GM18499 (cell line): ENCODE measurements around the gene RAD54L.
"Not testable (repeated sequence)": the region's sequence is repeated elsewhere in the genome, so short reads cannot be mapped to it uniquely, and the experiment has no call there.

Source experiments
- ATAC-seq: cut with Tn5 transposase; IDR thresholded peaks from one replicate; pipeline ENCODE4 v1.9.1; 2021; ENCODE audit warnings: moderate number of reproducible peaks; ENCODE audit not compliant: insufficient read depth, unreplicated experiment

Gene RAD54L

DNA sequence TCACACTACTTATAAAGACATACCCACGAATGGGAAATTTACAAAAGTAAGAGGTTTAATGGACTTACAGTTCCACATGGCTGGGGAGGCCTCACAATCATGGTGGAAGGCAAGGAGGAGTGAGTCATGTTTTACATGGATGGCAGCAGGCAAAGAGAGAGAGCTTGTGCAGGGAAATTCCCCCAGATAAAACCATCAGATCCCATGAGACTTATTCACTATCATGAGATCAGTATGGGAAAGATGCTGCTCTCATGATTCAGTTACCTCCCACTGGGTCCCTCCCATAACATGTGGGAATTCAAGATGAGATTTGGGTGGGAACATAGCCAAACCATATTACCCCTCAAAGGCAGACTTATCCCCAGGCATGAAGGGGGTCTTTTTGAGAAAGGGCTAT, 8.7 kb upstream of the RAD54L start:
- not testable (repeated sequence) for ATAC-seq

DNA sequence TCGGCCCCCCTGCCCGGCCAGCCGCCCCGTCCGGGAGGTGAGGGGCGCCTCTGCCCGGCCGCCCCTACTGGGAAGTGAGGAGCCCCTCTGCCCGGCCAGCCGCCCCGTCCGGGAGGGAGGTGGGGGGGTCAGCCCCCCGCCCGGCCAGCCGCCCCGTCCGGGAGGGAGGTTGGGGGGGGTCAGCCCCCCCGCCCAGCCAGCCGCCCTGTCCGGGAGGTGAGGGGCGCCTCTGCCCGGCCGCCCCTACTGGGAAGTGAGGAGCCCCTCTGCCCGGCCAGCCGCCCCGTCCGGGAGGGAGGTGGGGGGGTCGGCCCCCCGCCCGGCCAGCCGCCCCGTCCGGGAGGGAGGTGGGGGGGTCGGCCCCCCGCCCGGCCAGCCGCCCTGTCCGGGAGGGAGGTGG, 5.8 kb upstream of the RAD54L start:
- not testable (repeated sequence) for ATAC-seq

DNA sequence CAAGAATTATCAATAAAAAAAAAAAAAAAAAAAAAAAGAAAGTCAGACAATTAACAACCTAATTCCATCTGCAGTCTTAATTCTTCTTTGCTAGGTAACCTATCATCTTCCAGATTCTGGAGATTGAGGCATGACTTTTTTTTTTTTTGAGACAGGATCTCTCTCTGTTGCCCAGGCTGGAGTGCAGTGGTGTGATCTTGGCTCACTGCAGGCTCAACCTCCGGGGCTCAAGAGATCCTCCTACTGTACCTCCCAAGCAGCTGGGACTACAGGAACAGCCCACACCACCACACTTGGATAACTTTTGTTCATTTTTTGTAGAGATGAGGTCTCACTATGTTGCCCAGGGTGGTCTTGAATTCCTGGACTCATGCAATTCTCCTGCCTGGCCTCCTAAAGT, 4.6 kb upstream of the RAD54L start:
- no peak for ATAC-seq

DNA sequence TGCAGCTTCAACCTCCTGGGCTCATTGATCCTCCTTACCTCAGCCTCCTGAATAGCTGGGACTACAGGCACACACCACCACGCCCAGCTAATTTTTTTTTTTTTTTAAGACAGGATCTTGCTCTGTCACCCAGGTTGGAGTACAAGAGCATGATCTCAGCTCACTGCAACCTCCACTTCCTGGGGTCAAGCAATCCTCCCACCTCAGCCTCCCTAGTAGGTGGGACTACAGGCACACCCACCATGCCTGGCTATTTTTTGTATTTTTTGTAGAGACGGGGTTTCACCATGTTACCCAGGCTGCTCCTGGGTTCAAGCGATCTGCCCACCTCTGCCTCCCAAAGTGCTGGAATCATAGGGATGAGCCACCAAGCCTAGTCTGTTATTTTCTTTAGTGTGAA, 3.7 kb upstream of the RAD54L start:
- ATAC-seq: not testable (repeated sequence)

DNA sequence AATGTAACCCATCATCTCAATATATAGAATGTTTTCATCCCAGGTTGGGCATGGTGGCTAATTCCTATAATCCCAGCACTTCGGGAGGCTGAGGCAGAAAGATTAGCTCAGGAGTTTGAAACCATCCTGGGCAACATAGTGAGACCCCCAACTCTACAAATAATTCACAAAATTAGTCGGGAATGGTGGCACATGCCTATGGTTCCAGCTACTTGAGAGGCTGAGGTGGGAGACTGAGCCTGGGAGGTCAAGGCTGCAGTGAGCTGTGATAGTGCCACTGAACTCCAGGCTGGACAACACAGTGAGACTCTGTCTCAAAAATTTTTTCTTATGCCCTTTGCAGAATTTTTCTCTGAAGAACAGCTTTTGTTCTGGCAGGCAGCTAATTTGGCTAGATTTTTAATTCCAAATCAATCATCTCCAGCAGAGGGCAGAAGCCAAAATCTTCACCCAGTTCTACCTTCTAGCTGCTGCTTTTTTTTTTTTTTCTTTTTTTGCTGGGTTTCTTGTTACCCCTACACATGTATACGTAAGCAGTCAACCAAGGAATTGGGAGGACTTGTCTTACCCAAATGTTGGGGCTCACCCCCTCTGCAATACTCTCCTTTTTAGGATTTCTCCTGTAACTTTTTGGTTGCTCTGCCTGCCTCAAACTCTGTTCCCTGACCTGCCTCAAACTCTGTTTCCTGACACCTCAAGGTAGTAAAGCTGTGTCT, 2.7 kb upstream of the RAD54L start:
- no peak for ATAC-seq

DNA sequence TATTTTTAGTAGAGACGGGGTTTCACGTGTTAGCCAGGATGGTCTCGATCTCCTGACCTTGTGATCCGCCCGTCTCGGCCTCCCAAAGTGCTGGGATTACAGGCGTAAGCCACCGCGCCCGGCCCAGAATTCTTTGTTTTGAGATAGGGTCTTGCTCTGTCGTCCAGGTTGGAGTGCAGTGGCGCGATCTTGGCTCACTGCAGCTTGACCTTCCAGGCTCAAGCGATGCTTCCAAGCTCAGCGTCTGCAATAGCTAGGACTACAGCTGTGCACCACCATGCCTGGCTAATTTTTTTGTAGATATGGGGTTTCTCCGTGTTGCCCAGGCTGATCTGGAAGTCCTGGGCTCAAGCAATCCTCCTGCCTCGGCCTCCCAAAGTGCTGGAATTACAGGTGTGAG, 1.4 kb upstream of the RAD54L start:
- ATAC-seq: not testable (repeated sequence)

DNA sequence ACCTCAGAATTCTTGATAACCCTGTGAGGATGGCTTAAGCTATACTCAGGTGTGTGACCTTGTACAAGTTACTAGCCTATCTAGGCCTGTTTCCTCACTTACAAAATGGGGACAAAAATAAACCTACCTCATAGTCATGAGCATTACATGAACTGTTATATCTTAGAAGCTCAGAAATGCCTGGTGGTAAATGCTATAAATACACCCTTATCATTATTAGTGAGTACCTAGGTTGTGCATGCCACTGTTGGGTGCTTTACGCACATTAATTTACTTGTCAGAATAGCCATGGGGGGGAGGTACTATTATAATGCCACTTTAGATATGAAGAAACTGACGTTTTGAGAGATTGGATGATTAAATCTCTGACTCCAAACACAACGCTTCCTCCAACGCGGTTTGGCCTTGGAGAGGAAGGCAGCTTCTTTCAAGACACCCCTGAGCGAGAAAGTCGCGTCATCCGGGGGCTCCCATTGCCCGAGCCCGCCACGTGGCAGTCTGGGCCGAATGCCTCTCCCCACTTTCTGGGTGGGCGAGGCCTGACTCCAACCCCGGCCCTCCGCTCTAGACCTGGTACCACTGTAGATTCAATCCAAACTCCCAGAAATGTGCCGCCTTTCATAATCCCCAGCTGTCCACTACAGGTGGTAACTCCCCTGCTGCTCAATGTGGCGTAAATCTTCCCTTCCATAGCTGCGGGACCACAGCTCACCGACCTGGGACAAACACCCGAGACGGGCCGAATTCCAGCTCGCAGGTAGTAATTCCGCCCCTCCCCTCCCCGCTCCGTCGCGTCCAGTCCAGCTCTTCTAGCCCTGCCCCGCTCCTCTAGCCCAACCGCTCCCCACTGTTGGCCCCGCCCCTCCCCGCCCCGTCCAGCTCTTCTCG, 771 bp upstream of the RAD54L start:
- ATAC-seq: peak; percentile 24

DNA sequence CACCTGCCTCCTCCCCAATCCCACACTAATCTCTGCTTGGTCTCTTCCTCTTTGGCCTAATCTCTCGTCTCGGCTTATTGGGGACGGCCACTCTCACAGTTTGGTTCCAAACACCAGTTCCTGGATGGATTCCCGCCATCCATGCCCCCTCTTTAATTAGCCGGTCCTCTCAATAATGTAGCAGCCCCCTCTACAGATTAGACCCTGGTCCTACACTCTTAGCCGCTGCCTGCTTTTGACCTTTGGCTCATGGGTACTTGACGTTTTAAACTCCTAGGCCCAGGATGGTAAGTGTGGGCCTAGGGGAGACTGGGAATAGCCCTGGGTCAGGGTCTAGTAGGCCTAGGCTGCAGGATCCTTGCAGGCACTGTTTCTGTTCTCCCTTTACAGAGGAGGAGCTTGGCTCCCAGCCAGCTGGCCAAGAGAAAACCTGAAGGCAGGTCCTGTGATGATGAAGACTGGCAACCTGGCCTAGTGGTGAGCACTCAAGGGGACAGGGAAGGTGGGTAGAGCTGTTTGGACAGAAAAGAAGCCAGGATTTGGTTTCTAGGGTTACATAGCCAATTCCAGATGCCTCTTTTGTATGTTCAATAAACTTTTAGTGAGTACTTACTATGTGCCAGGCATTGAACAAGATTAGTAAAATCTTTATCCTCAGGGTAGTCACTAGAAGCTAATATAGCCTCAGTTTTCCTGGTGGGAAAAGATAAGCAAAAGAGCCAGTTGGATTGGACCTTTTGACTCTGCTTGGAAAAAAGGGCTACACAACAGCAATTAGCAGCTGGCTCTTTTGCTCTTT, 758 bp downstream of the RAD54L start:
- no peak for ATAC-seq

DNA sequence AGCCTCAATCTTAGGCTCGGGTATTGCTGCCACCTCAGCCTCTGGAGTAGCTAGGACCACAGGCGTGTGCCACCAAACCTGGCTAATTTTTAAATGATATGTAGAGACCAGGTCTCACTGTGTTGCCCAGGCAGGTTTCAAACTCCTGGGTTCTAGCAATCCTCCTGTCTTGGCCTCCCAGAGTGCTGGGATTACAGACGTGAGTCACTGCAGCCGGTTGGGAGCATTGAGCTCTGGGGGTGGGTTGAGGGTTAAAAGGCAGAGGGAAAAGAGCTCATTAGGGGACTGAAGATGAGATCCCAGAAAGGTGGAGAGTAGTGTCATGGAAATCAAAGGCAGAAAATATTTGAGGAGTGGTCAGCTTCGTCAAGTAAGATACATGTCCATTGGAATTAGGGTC, 7.1 kb downstream of the RAD54L start:
- no peak for ATAC-seq

DNA sequence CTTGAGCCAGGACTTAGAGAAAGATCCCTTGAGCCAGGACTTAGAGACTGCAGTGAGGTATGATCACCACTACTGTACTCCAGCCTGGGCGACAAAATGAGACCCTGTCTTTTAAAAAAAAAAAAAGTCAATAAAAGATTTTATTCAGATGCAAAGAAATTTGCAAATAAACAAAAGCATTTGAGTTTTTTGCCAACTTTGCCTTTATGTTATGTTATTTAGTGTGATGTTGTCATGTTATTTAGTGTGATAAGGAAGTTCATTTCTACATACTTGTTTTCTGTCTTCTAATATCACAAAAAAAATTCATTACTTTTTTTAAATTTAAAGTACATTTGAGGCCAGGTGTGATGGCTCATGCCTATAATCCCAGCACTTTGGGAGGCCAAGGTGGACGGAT, 9.0 kb downstream of the RAD54L start:
- ATAC-seq: no peak

DNA sequence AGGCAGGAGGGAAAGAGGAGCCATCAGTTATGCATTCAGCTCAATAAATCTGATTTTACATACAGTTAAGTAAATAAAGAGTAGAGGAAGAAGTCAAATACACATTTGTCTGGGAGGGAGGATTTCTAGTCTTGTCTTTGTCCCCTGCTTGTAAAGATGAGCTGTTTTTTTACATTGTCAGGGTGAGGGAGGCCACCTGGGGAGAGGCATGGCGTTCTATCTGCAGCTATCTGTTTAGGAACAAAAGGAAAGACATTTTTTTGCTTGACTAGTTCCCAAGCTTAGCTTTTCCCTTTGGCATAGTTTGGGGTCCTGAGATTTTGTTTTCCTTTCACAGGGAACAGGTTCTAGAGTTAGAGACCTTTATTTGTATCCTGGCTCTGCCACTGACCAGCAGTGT, 14.9 kb downstream of the RAD54L start:
- no peak for ATAC-seq

DNA sequence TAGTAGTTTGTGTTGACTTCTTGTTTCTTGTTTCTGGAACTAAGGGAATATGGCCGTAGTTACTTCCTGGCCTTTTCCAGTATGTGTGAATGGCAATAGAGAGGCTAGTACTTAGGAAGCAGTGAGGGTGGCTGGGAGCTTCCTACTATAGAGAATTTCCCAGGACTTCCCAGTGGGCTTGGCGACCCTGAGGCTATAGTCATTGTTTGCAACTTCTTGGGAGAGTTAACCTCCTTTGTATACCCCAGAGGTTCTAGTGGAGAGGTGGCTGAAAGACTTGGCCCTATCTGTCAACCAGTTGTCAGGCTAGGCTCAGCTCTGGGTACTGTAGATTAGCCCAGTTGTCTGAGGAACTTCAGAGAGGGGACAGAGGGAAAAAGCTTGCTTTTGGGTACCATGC, 15.6 kb downstream of the RAD54L start:
- ATAC-seq: no peak

DNA sequence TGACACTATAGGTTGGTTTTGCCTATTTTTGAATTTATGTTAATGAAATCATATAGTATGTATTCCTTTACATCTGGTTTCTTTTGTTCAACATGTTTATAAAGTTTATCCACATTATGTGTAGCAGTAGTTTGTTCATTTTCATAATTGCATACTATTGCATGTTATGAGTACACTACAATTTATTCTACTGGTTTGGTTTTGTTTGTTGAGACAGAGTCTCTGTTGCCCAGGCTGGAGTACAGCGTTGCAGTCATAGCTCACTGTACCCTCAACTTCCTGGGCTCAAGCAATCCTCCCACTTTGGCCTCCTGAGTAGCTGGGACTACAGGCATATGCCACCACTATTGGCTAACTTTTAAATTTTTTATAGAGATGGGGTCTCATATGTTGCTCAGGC, 21.0 kb downstream of the RAD54L start:
- ATAC-seq: no peak

DNA sequence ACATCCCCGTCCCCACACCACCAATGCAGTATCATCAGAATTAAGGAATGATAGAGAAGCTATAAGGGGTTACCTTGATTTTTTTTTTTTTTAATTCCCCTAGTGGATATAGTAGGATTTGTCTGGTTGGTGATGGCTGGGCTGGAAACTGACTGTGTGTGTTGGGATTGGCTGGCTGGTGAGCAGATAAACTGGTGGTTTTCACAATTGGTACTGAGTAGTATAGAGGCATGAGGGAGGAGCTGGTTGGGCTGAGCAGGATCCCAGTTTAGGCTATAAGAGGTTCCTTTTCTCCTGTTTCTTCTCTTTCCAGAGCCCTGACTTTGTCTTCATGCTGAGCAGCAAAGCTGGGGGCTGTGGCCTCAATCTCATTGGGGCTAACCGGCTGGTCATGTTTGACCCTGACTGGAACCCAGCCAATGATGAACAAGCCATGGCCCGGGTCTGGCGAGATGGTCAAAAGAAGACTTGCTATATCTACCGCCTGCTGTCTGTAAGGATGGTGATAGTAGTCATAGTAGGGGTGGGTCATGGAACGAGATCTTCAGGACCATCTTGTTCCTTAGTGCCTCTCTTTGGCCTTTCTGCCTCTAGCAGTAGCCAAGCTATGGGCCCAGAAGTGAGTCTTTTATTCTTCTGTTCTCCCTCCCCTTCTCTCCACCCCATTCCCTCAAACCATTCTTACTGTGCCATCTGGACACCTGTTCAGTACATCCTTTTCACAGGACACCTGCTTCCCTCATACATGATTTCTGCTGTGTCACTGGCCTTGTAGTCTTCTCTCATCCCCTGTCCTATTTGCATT, 26.9 kb downstream of the RAD54L start:
- ATAC-seq: no peak

DNA sequence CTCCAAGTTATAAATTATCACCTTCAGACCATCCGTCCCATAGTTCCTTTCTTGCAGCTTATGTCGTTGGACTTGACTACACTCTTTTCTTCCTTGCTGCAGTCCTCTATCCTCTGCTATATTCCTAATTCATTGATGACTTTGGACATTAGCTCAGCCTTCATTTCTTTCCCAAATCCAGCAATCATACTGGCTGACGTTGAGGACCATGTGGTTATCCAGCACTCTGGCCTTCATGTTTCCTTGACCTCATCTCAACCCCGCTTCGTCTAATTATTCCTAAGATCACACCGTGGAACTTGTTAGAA, 27.4 kb downstream of the RAD54L start:
- ATAC-seq: no peak

DNA sequence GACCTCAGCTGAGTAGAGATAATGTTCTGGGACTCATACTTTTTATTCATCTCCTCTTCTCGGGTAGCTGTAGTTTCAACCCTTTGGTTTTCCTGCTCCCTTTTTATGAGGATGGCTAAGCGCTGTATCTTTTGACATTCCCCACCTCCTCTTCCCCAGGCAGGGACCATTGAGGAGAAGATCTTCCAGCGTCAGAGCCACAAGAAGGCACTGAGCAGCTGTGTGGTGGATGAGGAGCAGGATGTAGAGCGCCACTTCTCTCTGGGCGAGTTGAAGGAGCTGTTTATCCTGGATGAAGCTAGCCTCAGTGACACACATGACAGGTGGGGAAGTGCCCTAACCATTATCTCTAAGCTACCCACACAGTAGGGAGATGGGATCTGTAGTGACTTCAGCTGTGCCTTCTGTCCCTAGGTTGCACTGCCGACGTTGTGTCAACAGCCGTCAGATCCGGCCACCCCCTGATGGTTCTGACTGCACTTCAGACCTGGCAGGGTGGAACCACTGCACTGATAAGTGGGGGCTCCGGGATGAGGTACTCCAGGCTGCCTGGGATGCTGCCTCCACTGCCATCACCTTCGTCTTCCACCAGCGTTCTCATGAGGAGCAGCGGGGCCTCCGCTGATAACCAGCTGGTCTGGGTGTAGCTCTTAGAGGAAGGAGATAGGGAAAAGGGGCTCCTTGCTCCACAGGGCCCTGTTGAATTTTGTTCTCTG, 30.3 kb downstream of the RAD54L start:
- no peak for ATAC-seq

DNA sequence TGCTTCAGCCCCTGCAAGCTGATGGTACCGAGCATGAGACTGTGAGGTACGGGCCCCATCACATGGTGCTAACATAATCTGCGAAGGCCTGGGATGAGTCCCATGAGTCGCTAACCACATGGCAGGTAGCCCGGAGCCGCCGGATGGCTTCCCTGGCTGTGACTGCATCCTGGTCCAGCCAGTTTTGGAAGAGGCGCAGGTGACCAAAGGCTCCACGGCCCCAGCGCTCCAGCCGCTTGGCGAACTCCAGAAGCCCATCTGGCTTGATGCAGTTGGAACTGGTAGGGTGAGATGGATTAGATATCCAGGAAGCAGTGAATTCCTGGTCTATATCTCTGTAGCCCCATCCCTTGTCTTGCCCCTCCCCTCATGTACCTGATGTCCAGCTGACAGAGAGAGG, 31.2 kb downstream of the RAD54L start:
- no peak for ATAC-seq

DNA sequence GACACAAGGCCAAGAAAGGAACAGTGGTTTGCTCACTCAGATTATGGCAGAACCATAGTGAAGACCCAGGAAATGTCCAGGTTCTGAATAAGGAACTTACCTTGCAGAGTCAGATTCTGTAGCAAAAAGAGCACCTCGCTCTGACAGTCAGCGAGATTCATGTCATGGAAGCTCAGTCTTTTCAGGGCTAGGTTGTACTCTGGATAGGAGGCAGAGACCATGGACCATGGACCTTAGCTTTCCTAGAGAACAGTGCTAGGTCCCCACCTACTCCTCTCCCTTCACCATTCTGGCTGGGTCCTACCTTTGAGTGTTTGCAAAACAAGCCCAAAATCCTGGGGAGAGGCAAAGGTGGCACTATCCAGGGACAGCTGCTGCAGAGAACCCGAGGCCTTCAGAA, 32.5 kb downstream of the RAD54L start:
- no peak for ATAC-seq

DNA sequence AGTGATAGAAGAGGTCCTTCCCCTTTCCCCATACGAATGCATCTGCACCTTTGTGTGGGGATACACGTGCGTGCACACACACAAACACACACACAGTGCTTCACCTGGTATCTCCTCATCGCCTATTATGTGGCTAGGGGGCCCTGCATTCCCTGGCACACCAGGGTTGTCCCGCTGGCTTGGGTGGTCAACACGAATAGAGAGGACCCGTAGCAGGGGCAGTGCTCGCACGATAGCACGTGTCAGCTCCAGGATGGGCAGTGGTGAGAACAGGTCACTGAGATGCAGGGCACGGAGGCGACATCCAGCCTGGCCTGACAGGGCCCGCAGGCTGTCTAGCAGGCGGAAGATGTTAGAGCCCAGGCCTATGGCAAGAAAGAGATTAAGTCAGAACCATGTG, 33.5 kb downstream of the RAD54L start:
- ATAC-seq: no peak

DNA sequence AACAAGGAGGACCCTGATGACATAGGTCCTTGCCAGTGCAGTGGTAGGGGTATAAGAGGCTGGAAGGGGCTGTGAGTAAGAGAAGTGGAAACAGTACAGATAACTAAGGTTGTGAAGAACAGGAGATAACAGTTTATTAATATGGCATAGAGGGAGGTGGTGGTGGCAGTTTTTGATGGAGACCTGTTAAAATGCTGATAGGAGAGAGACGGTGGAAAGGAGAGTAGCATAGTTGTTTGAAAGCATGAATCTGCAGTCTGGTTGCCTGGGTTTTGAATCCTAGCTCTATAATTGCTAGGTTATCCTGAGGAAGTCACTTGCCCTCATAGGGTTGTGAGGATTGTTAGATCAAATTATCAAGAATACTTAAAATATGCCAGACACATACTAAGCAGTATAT, 36.5 kb downstream of the RAD54L start:
- ATAC-seq: no peak
